Omental fat pad (tissue), 4 donors: ENCODE results near the gene NKD1. TPM values are rescaled to one million over a fixed set of nuclear protein-coding genes. Genes with fewer than 3 reads are reported as not detected.
"Not testable (repeated sequence)": the region's sequence is repeated elsewhere in the genome, so short reads cannot be mapped to it uniquely, and the experiment has no call there.

ENCODE experiments used
- ATAC-seq: fragments of 150-250 bp; one replicate; pipeline ENCODE4 v1.9.1; 2016; ENCODE audit warnings: mild to moderate bottlenecking, moderate library complexity; ENCODE audit not compliant: low FRiP score
- DNase-seq: peaks from one replicate; pipeline ENCODE4 v3.0.0-alpha.2; 2019; ENCODE audit warnings: low spot score
- total RNA-seq, 4 donors: library from RNA; depleted of rRNA; stranded (reverse); fragments of >200 nt; gene quantifications; one replicate each; pipeline ENCODE4 v1.1.0, GENCODE V29; 2016
- TF ChIP-seq, protein P1 (sequence below), 3 donors: fragments of 450-650 bp; IDR thresholded peaks; one replicate each; pipeline ENCODE4 v1.5.1; 2016 to 2017; ENCODE audit warnings: antibody characterized with exemption in 3 of 3, mild to moderate bottlenecking in 3 of 3, moderate library complexity in 2 of 3

NKD1 gene
- total RNA-seq, 4 donors from 2014 or later, result 2.2 to 11.6 (median 3.1) TPM

DNA sequence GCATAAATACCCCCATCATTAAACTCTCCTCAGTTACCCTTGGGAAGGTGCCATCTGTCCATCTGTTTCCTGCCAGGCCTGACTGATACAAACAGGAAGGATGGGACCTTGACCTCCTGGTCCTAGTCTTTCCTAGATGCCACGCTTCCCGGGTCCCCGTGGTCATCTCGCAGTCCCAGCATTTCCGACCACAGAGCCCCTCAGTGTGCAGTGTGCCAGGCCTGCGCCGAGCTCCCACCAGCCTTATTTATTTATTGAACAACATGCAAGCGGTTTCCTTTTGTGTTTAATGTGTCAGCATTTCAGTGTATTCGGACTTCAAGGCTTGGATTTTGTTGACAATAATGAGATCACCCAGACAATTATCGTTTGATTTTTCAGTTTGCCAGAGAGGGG, 45.6 kb upstream of the NKD1 start:
- DNase-seq, result no peak
- TF ChIP-seq, protein P1, sequence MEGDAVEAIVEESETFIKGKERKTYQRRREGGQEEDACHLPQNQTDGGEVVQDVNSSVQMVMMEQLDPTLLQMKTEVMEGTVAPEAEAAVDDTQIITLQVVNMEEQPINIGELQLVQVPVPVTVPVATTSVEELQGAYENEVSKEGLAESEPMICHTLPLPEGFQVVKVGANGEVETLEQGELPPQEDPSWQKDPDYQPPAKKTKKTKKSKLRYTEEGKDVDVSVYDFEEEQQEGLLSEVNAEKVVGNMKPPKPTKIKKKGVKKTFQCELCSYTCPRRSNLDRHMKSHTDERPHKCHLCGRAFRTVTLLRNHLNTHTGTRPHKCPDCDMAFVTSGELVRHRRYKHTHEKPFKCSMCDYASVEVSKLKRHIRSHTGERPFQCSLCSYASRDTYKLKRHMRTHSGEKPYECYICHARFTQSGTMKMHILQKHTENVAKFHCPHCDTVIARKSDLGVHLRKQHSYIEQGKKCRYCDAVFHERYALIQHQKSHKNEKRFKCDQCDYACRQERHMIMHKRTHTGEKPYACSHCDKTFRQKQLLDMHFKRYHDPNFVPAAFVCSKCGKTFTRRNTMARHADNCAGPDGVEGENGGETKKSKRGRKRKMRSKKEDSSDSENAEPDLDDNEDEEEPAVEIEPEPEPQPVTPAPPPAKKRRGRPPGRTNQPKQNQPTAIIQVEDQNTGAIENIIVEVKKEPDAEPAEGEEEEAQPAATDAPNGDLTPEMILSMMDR (IDR thresholded peaks at IDR 0.05), result no peak
- no peak for ATAC-seq

DNA sequence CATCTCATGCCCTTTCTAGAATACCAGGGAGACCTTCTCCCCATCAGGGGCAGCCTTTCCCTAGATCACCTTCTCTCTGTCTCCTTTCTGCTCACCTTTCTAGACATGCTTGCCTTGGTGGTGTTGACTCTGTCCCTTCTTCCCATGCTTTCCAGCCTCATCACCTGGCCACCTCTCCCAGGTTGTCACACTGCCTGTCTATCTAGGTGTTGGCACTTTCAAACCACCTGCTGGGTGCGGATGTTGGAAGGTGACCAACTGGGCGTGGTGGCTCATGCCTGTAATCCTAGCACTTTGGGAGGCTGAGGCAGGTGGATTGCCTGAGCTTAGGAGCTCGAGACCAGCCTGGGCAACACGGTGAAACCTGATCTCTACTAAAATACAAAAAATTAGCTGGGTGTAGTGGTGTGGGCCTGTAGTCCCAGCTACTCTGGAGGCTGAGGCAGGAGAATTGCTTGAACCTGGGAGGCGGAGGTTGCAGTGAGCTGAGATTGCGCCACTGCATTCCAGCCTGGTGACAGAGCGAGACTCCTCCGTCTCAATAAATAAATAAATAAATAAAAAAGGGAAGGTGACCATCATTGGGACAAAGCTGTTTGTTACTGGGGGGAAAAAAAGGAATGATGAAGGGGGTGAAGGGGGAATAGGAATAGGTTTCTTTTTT, 44.2 kb upstream of the NKD1 start:
- DNase-seq, ATAC-seq: not testable (repeated sequence)

DNA sequence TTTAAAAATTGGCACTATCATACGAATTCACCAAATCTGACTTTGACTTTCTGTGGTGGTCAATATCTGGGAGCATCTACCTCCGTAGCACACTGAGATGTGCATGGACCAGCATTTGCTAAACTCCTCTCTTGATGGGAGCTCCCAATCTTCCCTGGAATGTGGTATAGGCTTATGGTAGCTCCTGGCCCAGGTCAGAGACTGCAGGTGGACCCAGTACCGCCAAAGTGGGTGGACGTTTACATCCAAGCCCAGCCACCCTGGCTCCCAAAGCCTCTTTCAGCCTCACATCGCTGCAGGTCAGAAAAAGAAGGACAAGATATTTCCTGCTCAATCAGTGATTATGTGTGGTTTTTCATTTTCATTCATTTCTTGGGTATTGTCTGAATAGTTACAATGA, 43.1 kb upstream of the NKD1 start:
- no peak for ATAC-seq
- TF ChIP-seq, protein P1 (IDR thresholded peaks at IDR 0.05), result no peak
- no peak for DNase-seq

DNA sequence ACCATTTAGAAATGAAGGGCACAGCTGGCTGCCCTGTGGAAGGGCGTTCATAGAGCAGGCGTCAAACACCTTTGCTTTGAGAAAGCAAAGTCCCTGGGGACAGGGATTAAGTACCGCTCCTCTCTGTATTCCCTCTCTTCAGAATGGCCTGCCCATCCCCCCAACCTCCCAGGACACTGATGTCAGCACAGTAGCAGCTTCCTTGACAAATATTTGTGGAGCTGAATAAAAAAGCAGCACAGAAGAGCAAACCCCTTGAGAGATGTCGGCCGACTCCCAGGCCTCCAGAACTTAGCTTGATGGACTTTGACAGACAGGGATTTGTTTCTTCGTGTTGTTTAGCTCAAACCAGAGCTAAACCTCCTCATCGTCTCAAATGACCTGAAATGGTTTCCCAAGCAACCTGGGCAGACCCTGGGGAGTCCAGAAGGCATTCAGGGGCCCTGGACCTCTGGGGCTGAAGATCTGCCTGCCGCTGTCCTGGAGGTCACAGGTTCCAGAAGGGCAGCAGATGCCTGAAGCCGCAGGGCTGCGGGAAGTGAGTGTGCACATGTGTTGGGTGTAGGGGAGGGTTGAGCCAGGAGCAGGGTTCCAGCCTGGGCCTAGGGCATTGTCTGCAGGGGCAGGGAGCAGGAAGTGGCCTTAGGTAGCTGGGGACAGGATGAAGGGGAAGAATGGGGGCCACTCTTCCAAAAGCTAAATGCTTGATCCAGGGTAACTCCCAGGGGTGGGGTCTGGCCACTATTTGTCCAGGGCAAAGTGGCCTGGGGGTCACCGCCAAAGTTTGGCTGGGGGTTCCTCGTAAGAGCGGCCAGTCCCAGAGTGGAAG, 42.3 kb upstream of the NKD1 start:
- TF ChIP-seq, protein P1 (IDR thresholded peaks at IDR 0.05), result no peak
- DNase-seq (no peak), ATAC-seq (no peak)

DNA sequence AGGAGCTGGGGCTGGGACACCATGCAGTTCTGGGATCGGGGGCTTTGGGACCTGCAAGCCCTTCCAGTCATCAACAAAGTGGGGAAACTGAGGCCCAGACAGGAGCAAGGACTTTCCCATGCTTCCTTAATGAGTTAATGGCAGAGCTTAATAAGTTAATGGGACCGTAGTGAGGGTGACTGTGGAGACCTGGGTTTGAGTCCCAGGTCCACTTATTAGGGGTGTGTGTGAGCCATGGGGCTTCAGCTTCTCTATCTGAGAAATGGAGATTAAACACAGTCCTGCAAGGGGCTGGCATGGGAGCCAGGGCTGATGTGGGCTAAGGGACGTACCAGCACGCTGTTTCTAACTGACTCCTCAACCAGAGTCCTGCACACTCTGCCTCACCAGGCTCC, 41.7 kb upstream of the NKD1 start:
- no peak for ATAC-seq
- DNase-seq, result no peak
- TF ChIP-seq, protein P1 (IDR thresholded peaks at IDR 0.05), result no peak

DNA sequence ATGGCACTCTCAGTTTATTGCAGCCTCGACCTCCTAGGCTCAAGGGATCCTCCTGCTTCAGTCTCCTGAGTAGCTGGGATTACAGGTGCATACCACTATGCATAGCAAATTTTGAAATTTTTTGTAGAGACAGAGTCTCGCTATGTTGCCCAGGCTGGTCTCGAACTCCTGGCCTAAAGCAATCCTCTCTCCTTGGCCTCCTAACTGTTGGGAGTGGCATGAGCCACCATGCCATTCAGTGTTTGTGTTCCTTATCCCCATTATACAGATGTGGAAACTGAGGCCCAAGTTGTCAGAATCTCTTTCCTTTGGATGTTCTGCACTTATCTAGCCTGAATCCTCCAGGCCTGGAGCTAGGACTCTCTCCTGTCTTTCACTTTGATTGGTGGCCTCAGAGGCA, 40.8 kb upstream of the NKD1 start:
- ATAC-seq, result no peak
- DNase-seq, result no peak
- TF ChIP-seq, protein P1 (IDR thresholded peaks at IDR 0.05), result no peak

DNA sequence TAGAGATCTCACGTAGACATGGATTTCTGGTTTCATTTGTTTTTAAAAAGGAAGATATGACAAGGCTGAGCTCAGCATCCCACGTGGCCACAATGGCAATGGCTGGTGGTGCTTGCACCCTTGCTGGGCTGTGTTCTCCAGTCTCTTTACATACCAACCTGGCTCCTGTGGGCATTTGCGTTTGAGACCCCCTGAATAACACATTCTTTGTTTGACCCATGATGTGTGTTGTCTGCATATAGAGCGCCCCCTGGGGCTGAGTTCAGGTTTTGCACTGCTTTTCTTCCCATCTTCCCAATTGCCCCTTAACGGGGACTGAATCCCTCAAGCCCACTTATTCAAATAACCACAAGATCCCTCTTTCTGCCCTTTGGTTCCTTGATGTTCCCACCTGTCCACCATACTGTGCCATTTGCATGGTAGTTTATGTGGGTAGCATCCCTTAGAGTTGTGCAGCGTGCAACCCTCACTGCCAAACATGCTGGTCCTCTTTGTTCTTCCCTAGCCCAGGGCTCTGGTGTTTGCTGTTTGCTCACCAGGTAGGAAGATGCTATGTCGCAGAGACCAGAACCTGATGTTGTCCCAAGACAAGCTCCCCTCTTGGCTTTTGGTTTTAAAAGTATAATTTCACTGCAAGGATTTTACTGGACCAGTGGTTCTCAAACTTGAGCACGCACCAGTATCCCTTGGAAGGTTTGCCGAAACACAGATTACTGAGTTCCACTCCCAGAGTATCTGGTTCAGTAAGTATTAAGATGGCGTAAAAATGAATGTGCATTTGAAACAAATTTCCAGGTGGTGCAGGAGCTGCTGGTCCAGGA, 38.5 kb upstream of the NKD1 start:
- ATAC-seq (no peak), DNase-seq (no peak)
- TF ChIP-seq, protein P1 (IDR thresholded peaks at IDR 0.05), result no peak
